ENCODE measurements around the gene TBC1D7. TPM values are rescaled to one million over a fixed set of nuclear protein-coding genes. Genes with fewer than 3 reads are reported as not detected.
A peak's percentile ranks its signal among the peaks of the same experiment; 100 is the strongest.

The TBC1D7 gene
- total and polyA plus RNA-seq, 10 of the 15 experiments (the other 5 are each of a cell fraction or from before 2014, with no cell fraction given), result 20.1 to 65.9 (median 31.3) TPM

GRCh38 chr6:13339863-13340630, 11.7 kb upstream of the TBC1D7 start:
- WGBS (ENCODE audit: insufficient coverage, insufficient replicate concordance, low lambda C conversion rate, missing lambda C conversion rate), result 46% methylated on average over 8 of the region's 8 CpGs
- no peaks in the 10 kb centered on the region for H3K79me2 ChIP-seq (ENCODE audit: control insufficient read depth, insufficient read depth, low read length)
- no peak overlapping the region for H3K4me3 ChIP-seq
- peak overlapping the region; percentile 77 for H2AFZ ChIP-seq (ENCODE audit: control insufficient read depth, low read depth, low read length)
- H3K27me3 ChIP-seq (replicated peaks in 1 of 2; ENCODE audit: control insufficient read depth in 2 of 2, insufficient read depth in 2 of 2, low read length in 1 of 2), result no peaks in the 10 kb centered on the region
- no TSS peak for BruUV-seq (replicated peaks)
- intact Hi-C loops (cut with micrococcal nuclease; ENCODE audit: unreplicated experiment) (loop anchor here (5.0 kb wide), 1 partner anchor 147 kb away; the partner anchor contains the start of gene GFOD1), in situ Hi-C loops (cut with MboI) (no loop called here)
- H3K36me3 ChIP-seq (ENCODE audit: control insufficient read depth in 2 of 2, insufficient read depth in 2 of 2, low read length in 1 of 2), result no peaks in the 10 kb centered on the region
- CTCF ChIA-PET, result interaction anchor here (0.5 to 4.2 kb wide), 15 partner anchors 8 to 293 kb away, joined by 3 to 52 read pairs (median 6); partner anchors contain the start of genes NOL7 and SIRT5
- POLR2A ChIA-PET, result interaction anchor here (1.1 kb wide), 4 partner anchors 14 to 52 kb away, joined by 3 to 5 read pairs (median 4); no protein-coding TSS in a partner anchor
- H3K9ac ChIP-seq (ENCODE audit: control insufficient read depth, insufficient read depth, low read length), result peak overlapping the region; percentile 16; the same call in 1 of the 2 replicates
- H4K20me1 ChIP-seq (ENCODE audit: control insufficient read depth, insufficient read depth), result no peaks in the 10 kb centered on the region
- FAIRE-seq (no peak), ATAC-seq (peak; percentile 44), DNase-seq (ENCODE audit: low read depth, low spot score) (no peak)
- RAD21 ChIA-PET (ENCODE audit: unreplicated experiment), result interaction anchor here (0.7 to 4.4 kb wide), 13 partner anchors 16 to 726 kb away, joined by 3 to 54 read pairs (median 5); partner anchors contain the start of gene SIRT5
- peaks cover 15% of the 10 kb centered on the region; the same call in 1 of the 2 replicates for H3K4me1 ChIP-seq (ENCODE audit: control insufficient read depth, insufficient read depth, low read length)
- SMC1A ChIA-PET (ENCODE audit: uncharacterized antibody, unreplicated experiment), result interaction anchor here (0.8 to 5.6 kb wide), 20 partner anchors 8 to 727 kb away, joined by 3 to 72 read pairs (median 5); partner anchors contain the start of gene TBC1D7
- no peaks in the 10 kb centered on the region; the same call in 1 of the 3 replicates for H3K9me3 ChIP-seq (replicated peaks; ENCODE audit: control insufficient read depth, insufficient read depth, low read length)
- peak overlapping the region; percentile 30 for H3K4me2 ChIP-seq (ENCODE audit: control insufficient read depth, insufficient read depth)
- no peak overlapping the region for H3K27ac ChIP-seq (ENCODE audit: control insufficient read depth, insufficient read depth)
- TF ChIP-seq, protein P1, sequence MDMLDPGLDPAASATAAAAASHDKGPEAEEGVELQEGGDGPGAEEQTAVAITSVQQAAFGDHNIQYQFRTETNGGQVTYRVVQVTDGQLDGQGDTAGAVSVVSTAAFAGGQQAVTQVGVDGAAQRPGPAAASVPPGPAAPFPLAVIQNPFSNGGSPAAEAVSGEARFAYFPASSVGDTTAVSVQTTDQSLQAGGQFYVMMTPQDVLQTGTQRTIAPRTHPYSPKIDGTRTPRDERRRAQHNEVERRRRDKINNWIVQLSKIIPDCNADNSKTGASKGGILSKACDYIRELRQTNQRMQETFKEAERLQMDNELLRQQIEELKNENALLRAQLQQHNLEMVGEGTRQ (IDR thresholded peaks at IDR 0.05; ENCODE audit: borderline replicate concordance, low read depth, low read length), result no peak
- TF ChIP-seq MTA2 (IDR thresholded peaks at IDR 0.05; ENCODE audit: low read depth) (no peak), NFYA (IDR thresholded peaks at IDR 0.05; ENCODE audit: borderline replicate concordance, low read depth, low read length) (no peak), ZBED1 (IDR thresholded peaks at IDR 0.05; ENCODE audit: borderline replicate concordance) (no peak), MTA3 (IDR thresholded peaks at IDR 0.05; ENCODE audit: borderline replicate concordance, low read length) (no peak)
- TF ChIP-seq, protein P2, sequence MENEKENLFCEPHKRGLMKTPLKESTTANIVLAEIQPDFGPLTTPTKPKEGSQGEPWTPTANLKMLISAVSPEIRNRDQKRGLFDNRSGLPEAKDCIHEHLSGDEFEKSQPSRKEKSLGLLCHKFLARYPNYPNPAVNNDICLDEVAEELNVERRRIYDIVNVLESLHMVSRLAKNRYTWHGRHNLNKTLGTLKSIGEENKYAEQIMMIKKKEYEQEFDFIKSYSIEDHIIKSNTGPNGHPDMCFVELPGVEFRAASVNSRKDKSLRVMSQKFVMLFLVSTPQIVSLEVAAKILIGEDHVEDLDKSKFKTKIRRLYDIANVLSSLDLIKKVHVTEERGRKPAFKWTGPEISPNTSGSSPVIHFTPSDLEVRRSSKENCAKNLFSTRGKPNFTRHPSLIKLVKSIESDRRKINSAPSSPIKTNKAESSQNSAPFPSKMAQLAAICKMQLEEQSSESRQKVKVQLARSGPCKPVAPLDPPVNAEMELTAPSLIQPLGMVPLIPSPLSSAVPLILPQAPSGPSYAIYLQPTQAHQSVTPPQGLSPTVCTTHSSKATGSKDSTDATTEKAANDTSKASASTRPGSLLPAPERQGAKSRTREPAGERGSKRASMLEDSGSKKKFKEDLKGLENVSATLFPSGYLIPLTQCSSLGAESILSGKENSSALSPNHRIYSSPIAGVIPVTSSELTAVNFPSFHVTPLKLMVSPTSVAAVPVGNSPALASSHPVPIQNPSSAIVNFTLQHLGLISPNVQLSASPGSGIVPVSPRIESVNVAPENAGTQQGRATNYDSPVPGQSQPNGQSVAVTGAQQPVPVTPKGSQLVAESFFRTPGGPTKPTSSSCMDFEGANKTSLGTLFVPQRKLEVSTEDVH (IDR thresholded peaks at IDR 0.05; ENCODE audit: low read depth, partially characterized antibody), result no peak

All from GM12878 (cell line).